Pancreas (tissue), 10 donors: ENCODE data around the gene PSMD12. TPM values are rescaled to one million over a fixed set of nuclear protein-coding genes. Genes with fewer than 3 reads are reported as not detected.

ENCODE experiments used
- ATAC-seq, 4 donors: fragments of 200-7000 bp; cut with Tn5 transposase; one replicate each; pipeline versions ENCODE4 v1.8.0 to v1.9.1; 2020; ENCODE audit warnings: mild to moderate bottlenecking in 4 of 4, moderate library complexity in 4 of 4
- DNase-seq, 6 donors: peaks; one replicate each; pipeline ENCODE4 v3.0.0-alpha.2; 2020
- FAIRE-seq: peaks from 2 replicates; lab custom pipeline; 2012; peaks lifted over from hg19 to GRCh38; lab: Jason Lieb, UNC
- H3K27ac ChIP-seq, 4 donors: fragments of 200-600 bp; sonication (generic); 1 replicate in 3 of 4; 2 replicates in 1 of 4; pipeline versions ENCODE4 v1.5.0 to v1.8.0; 2020
- H3K27me3 ChIP-seq, 4 donors: fragments of 200-600 bp; one replicate each; pipeline ENCODE4 v1.8.0; 2021
- H3K36me3 ChIP-seq, 3 donors: fragments of 200-600 bp; sonication (generic) in 1 of 3; one replicate each; pipeline versions ENCODE4 v1.5.0 to v1.8.0; 2020 to 2021
- H3K4me1 ChIP-seq, 3 donors: fragments of 200-600 bp; one replicate each; pipeline ENCODE4 v1.8.0; 2021
- H3K4me3 ChIP-seq, 4 donors: fragments of 200-600 bp; sonication (generic) in 2 of 4; one replicate each; pipeline versions ENCODE4 v1.5.0 to v1.8.0; 2020 to 2021
- H3K9me3 ChIP-seq, 4 donors: fragments of 200-600 bp; one replicate each; pipeline ENCODE4 v1.8.0; 2021
- CTCF ChIP-seq, 4 donors: fragments of 200-600 bp; sonication (generic) in 3 of 4; IDR thresholded peaks; one replicate each; pipeline versions ENCODE4 v1.5.0 to v1.8.0; 2021; ENCODE audit warnings: antibody characterized with exemption in 4 of 4
- WGBS, 2 donors: extraction: QIAGEN DNeasy Blood & Tissue Kit; methylation state at CpG; one replicate each; pipeline ENCODE4 v1.1.7; 2013; 5-methylcytosine and 5-hydroxymethylcytosine counted together
- intact Hi-C, 3 donors: fragments of 100-400 bp; cut with DNase I; formaldehyde crosslinking; loops; one replicate each; pipeline versions ENCODE4 v1.11.1 to v1.14.2; 2022
- polyA plus RNA-seq, 2 donors: library from polyadenylated mRNA; stranded (reverse); fragments of 200-250 nt; gene quantifications; one replicate each; pipeline ENCODE4 v1.2.3, GENCODE V29; 2013
- total RNA-seq, 6 donors: library from RNA; stranded (reverse); fragmentation: NEBNext Ultra II Directional in 4 of 6; extraction: Animal tissue kit (Norgen Biotek cat#: 25700) in 4 of 6; gene quantifications; one replicate each; pipeline versions ENCODE4 v1.2.1 to v1.2.4, GENCODE V29; 2021 to 2023
- donor health status: healthy with polysubstance abuse.
- donor health status: DM: no; HTN: no; CAD: no; lungs with moderate emphysema.
- donor health status: DM: no; HTN: no; CAD: no.
- donor health status: control.
- donor health status: control.
- donor health status: Bipolar disorder and iron deficiency.
- donor health status: DM: yes; HTN: yes; CAD: no.
- donor health status: DM: no; HTN: no; CAD: no.
- donor health status: DM: no; HTN: no; CAD: no.
- donor health status: DM: yes; HTN: yes; CAD: no.

The PSMD12 gene
- total and polyA plus RNA-seq, 8 donors: 10.5 to 27.6 (median 21.1) TPM

- TF ChIP-seq CTCF (IDR thresholded peaks at IDR 0.05): peak; percentile 62 to 73 (median 67)
- Histone ChIP-seq H3K4me1 (peaks cover 3 to 5% (median 3%) of the 10 kb centered on the region in 3 donors), H3K27ac (no peak overlapping the region), H3K36me3 (no peaks in the 10 kb centered on the region), H3K27me3 (no peaks in the 10 kb centered on the region), H3K4me3 (no peak overlapping the region), H3K9me3 (no peaks in the 10 kb centered on the region)
- DNase-seq (peak; percentile 74 to 94 (median 84)), ATAC-seq (peak in 3 of 4 donors; percentile 27 to 42 (median 37)), FAIRE-seq (no peak)
- intact Hi-C loops: loop anchor here in 2 of 3 donors (5.0 to 10.0 kb wide), 3 partner anchors 103 to 320 kb away; no protein-coding TSS in a partner anchor
- 13 to 15% methylated on average over 12 of the region's 12 CpGs for WGBS, 2 donors
Observed at GRCh38 chr17:67374329-67375053, 8.1 kb upstream of the PSMD12 start.

GRCh38 chr17:67372751-67373150 lies 6.4 kb upstream of the PSMD12 start:
- ATAC-seq (no peak), FAIRE-seq (no peak), DNase-seq (no peak)
- Histone ChIP-seq H3K36me3 (no peaks in the 10 kb centered on the region), H3K9me3 (no peaks in the 10 kb centered on the region), H3K27me3 (no peaks in the 10 kb centered on the region), H3K4me1 (peaks cover 0 to 3% (median 3%) of the 10 kb centered on the region in 3 donors), H3K4me3 (no peak overlapping the region), H3K27ac (no peak overlapping the region)
- intact Hi-C loops: loop anchor here in 2 of 3 donors (5.0 to 10.0 kb wide), 2 partner anchors 315 to 322 kb away; no protein-coding TSS in a partner anchor
- WGBS, 2 donors: 90% methylated on average over 1 of the region's 1 CpG
- no peak for TF ChIP-seq CTCF (IDR thresholded peaks at IDR 0.05)

GRCh38 chr17:67369676-67370075 lies 3.3 kb upstream of the PSMD12 start:
- no peak for DNase-seq
- intact Hi-C loops: loop anchor here in 2 of 3 donors (5.0 to 10.0 kb wide), 2 partner anchors 318 to 325 kb away; no protein-coding TSS in a partner anchor
- Histone ChIP-seq H3K4me3 (no peak overlapping the region), H3K27ac (no peak overlapping the region), H3K27me3 (no peaks in the 10 kb centered on the region), H3K36me3 (no peaks in the 10 kb centered on the region), H3K4me1 (peaks cover 0 to 6% (median 1%) of the 10 kb centered on the region in 3 donors), H3K9me3 (no peaks in the 10 kb centered on the region)
- no peak for FAIRE-seq
- no peak for ATAC-seq
- TF ChIP-seq CTCF (IDR thresholded peaks at IDR 0.05): no peak

- Histone ChIP-seq H3K27ac (peak overlapping the region; percentile 78 to 87 (median 84)), H3K9me3 (no peaks in the 10 kb centered on the region), H3K27me3 (no peaks in the 10 kb centered on the region), H3K36me3 (no peaks in the 10 kb centered on the region), H3K4me1 (peaks cover 11 to 29% (median 18%) of the 10 kb centered on the region in 3 donors), H3K4me3 (peak overlapping the region; percentile 56 to 95 (median 91))
- intact Hi-C loops: no loop called here
- ATAC-seq (peak; percentile 14 to 44 (median 22)), DNase-seq (peak in 1 of 6 donors; percentile 31), FAIRE-seq (no peak)
- no peak for TF ChIP-seq CTCF (IDR thresholded peaks at IDR 0.05)
- WGBS, 2 donors: 0 to 1% methylated on average over 11 of the region's 11 CpGs
Observed at GRCh38 chr17:67365738-67366192, 612 bp downstream of the PSMD12 start.
